Gastrocnemius medialis (tissue), 4 donors: ENCODE measurements around the gene SNAPC2.

ENCODE experiments used
- POLR2A ChIP-seq, 2 donors: fragments of 450-650 bp; IDR thresholded peaks; one replicate each; pipeline ENCODE4 v1.6.1; 2017; ENCODE audit warnings: antibody characterized with exemption in 2 of 2, mild to moderate bottlenecking in 2 of 2, moderate library complexity in 2 of 2
- TF ChIP-seq, protein P1 (sequence below), 5 experiments: fragments of 450-650 bp in 3 of 5; fragments of 200-600 bp in 2 of 5; sonication (generic) in 2 of 5; IDR thresholded peaks in 4 of 5; conservative IDR thresholded peaks in 1 of 5; 1 replicate in 4 of 5; 2 replicates in 1 of 5; pipeline ENCODE4 v1.5.1; 2016 to 2019; ENCODE audit warnings: antibody characterized with exemption in 5 of 5, mild to moderate bottlenecking in 3 of 5, moderate library complexity in 3 of 5

DNA sequence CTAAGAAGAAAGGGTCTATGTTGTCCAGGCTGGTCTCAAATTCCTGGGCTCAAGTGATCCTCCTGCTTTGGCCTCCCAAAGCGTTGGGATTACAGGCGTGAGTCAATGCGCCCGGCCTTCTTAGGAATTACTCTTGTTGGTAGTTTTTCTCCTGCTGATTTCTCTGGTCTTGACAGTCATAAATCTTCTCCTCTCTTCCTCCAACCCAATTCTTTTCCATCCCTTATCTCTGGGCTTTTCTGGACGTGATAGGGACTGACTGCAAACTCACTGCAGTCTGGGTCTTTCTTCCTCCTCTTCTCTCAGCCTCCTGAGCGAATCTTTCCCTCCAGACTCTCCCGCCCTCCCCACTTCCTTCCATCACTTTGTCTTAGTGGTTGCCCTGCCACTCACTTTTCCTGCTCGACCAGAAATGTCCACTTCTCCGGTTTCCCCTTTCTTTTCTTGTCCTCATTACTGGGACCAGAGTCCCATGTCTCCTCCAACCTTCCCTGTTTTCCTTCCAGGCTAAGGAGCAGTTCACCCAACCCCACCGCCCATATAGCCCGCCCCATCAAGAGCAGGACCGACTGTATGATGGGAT lies 45.2 kb downstream of the SNAPC2 start:
- TF ChIP-seq, protein P1, sequence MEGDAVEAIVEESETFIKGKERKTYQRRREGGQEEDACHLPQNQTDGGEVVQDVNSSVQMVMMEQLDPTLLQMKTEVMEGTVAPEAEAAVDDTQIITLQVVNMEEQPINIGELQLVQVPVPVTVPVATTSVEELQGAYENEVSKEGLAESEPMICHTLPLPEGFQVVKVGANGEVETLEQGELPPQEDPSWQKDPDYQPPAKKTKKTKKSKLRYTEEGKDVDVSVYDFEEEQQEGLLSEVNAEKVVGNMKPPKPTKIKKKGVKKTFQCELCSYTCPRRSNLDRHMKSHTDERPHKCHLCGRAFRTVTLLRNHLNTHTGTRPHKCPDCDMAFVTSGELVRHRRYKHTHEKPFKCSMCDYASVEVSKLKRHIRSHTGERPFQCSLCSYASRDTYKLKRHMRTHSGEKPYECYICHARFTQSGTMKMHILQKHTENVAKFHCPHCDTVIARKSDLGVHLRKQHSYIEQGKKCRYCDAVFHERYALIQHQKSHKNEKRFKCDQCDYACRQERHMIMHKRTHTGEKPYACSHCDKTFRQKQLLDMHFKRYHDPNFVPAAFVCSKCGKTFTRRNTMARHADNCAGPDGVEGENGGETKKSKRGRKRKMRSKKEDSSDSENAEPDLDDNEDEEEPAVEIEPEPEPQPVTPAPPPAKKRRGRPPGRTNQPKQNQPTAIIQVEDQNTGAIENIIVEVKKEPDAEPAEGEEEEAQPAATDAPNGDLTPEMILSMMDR (IDR thresholded peaks at IDR 0.05 in 4 of 5, conservative IDR thresholded peaks at IDR 0.05 in 1 of 5): no peak
- no peak for TF ChIP-seq POLR2A (IDR thresholded peaks at IDR 0.05)
